ELR (cell line): Measurements from ENCODE around the gene TTYH3.
"Not testable (repeated sequence)": the region's sequence is repeated elsewhere in the genome, so short reads cannot be mapped to it uniquely, and the experiment has no call there.

ENCODE experiments used
- DNase-seq: peaks from one replicate; pipeline ENCODE4 v3.0.0-alpha.2; 2015; ENCODE audit warnings: low read depth

TTYH3 gene

DNA sequence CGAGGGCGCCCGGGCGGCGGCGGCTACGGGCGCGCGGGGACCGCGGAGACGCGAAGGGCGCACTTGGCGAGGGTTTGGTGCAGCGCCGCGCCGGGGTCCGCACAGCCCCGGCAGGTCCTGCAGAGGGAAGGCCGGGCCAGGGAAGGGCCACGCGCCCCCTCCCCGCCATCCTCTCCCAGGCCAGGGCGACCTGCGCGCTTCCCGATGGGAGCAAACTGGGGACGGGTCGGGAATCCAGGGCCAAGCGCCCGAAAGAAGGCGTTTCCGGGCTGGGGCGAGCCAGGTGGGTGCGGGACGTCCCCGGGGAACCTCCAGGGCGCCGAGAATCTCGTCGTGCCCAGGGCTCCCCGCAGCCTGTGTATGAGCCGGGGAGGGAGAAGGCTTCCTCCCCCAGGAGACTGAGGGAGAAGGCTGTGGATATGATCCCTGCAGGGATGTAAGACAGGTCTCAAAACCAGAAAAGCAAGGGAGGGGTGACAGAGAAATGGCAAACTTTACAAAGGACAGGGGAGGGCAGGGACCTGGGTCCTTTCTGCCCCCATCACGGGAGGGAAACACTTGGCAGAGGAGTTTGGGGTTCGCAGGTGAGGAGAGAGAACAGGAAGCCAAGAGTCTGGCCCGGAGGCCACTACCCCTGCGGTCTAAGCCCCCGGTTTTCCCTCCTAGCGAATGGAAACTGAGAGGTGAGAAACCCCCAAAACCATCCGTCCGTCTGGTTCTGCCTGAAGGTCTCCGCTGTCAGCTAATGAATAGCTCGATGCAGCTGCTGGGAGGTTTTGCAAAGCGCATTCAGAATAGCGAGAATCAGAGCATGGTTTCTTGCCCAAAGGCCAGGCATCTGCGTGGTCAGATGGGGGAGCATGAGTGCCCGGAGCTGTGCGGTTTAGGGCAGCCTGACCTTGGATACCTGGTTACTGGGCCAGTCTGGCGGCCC, 56.9 kb downstream of the TTYH3 start:
- DNase-seq: peak; percentile 35

DNA sequence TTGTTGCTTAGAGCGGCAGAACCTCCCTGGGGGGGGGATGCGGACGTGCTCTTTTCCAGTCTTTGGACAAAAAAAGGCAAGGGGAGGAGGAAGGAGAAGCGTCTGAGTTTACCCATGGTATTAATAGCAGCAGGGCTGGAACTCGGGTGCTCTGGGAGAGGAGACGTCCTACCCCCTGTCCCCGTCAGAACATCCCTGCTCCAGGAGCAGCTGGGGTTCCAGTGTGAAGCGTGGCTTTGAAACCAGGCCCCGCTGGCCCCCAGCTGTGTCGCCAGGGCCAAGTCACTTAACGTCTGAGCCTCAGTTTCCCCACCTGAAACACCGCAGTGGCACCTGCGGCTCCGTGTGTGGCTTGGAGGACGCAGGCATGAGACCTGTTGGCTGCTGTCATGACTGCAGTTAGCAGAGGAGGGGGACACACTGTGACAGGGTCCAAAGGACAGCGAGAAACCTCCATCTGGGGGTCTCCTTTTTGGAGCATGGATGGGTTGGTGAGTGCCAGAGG, 57.6 kb downstream of the TTYH3 start:
- DNase-seq: no peak

DNA sequence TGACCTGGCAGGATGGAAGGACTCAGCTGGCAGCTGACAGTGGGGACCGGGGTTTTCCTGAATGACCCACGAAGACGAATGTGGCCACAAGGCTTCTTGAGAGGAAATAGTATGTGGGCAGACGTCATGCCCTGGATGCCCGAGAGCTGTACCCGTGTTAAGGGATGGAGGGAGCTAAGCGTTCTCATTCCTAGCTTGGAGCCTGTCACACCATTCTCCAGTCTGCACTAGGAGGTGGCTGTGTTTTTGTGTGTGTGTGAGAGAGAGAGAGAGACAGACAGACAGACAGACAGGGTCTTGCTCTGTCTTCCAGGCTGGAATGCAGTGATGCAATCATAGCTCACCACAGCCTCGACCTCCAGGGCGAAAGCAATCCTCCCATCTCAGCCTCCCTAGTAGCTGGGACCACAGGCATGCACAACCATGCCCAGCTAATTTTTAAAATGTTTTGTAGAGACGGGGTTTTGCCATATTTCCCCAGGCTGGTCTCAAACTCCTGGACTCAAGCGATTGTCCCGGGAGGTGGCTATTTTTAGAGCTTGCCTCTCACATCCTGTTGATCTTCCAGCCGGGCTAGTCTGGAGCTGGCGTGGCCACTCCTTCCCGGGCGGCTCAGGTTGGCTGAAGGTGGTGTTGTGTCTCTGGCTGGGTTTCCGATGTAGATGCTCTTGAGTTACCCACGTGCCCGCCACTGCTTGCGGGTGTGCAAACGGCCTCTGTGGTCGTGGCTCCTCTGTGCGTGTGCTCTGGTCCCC, 58.3 kb downstream of the TTYH3 start:
- peak; percentile 66 for DNase-seq

DNA sequence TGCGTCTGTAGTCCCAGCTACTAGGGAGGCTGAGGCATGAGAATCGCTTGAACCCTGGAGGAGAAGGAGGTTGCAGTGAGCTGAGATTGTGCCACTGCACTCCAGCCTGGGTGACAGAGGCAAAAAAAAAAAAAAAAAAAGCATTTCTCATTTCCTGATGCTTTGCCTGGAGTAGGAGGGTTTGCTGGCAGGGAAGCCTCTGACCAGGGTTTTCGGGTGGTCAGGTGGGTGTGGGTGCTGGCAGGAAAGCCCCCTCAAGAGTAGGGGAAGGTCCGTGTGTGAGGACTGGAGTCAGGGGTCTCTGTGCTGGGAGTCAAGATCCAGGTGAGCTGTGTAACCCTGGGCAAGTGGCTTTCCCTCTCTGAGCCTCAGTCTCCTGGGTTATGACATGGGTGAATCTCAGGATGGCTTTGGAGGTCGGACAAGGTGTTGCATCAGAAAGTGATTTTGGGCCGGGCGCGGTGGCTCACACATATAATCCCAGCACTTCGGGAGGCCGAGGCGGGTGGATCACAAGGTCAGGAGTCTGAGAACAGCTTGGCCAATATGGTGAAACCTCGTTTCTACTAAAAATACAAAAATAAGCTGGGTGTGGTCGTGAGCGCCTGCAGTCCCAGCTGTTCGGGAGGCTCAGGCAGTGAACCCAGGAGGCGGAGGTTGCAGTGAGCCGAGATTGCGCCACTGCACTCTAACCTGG, 59.4 kb downstream of the TTYH3 start:
- DNase-seq: no peak

DNA sequence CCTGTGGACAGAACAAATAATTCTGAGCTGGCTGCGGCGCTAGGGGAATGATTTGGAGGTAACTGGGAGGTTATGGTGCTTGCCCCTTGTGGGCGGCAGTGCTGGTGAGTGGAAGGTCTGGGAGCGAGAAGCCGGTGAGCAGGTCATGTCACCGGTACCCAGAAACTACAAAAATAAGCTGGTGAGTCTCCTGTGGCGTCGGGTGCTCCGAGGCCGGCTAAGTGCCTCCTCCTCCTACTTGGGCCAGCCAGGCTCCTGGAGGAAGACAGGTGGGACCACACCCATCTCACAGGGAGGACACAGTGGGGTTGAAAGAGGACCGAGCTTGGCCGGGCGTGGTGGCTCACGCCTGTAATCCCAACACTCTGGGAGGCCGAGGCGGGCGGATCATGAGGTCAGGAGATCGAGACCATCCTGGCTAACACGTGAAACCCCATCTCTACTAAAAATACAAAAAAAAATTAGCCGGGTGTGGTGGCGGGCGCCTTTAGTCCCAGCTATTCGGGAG, 60.2 kb downstream of the TTYH3 start:
- DNase-seq: not testable (repeated sequence)

DNA sequence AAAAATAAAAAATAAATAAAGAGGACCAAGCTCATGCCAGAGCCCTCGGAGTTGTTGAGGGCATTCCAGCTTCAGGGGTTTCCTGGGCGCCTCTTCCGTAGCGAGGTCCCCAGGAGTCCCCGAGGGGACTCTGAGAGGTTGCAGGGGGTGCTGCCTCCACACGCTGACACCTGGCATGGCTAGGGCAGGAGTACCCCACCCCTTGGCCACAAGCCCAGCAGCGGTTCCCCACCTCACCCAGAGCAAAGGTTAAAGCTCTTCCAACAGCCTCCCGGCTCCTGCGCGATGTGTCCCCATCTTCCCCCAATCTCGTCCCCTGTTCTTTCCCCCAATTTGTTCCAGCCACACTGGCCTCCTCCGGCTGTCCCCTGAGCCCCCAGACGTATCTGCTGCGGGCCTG, 60.8 kb downstream of the TTYH3 start:
- DNase-seq: no peak

DNA sequence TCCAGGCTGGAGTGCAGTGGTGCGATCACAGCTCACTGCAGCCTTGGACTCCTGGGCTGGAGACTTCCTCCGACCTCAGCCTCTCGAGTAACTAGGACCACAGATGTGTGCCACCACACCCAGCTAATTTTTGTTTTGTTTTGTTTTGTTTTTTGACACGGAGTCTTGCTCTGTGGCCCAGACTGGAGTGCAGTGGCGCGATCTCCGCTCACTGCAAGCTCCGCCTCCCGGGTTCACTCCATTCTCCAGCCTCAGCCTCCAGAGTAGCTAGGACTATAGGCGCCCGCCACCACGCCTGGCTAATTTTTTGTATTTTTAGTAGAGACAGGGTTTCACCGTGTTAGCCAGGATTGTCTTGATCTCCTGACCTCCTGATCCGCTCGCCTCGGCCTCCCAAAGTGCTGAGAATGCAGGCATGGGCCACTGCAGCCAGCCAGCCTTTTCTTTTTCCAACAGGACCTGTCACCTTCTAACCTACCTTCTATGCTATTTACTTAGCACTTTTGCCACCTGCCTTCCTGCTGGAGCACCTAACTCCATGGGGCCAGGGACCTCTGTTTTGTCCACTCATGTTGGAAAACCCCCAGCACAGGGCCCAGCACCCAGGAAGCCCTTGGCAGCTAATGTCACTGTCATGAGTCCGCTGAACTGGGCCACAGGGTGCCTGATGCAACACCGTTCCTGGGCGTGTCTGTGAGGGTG, 61.8 kb downstream of the TTYH3 start:
- not testable (repeated sequence) for DNase-seq

DNA sequence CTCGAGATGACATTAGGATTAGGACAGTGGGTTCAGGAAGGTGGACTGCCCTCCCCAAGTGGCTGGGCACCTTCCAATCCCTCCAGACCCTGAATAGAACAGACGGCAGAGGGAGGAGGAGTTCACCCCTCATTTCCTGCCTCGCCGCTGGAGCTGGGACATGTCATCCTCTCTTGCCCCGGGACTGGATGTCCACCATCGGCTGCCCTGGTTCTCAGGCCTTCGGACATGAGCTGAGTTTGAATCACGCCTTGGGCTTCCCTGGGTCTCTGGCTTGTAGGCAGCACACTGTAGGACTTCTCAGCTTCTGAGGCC, 62.3 kb downstream of the TTYH3 start:
- not testable (repeated sequence) for DNase-seq

DNA sequence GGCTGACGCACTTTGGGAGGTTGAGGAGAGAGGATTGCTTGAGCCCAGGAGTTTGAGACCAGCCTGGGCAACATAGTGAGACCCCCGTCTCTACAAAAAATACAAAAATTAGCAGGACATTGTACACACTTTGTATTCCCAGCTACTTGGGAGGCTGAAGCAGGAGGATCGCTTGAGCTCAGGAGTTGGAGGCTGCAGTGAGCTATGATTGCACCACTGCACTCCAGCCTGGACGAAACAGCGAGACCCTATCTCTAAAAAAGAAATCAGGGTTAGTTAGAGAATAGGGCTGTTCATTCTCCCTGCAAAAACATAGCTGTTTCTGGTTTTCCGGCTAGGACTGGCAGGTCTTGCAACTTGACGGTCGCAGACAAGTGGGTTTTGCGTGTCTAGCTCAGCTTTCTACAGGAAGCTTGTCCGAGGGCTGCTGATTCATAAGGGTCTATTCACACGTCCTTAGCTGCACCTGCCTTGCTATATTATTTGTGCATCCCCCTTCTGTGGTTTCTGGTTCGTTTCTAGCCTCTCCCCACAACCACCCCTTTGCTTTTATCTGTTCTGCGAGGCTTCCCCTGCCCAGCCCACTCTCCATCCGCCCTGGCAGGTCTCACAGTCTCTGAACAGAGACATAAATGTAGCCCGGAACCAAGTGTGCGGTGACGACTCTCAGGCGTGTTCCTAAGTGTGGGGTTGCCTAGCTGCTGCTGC, 66.9 kb downstream of the TTYH3 start:
- DNase-seq: no peak

DNA sequence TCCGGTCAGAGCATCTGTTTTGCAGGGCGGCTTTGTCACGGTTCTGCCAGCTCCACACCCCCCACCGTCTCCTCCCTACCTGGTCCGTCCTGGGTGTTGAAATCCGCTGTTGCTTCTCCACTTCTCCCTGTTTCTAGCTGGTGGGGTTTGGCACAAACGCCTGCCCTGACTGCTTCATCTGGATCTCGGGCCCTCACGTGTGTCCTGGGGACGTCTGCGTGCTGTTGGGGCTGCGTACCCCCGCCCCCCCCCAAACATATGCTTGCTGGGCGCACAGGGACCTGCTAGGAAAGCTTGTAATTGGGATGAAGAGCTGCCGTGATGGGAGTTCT, 67.5 kb downstream of the TTYH3 start:
- DNase-seq: no peak

DNA sequence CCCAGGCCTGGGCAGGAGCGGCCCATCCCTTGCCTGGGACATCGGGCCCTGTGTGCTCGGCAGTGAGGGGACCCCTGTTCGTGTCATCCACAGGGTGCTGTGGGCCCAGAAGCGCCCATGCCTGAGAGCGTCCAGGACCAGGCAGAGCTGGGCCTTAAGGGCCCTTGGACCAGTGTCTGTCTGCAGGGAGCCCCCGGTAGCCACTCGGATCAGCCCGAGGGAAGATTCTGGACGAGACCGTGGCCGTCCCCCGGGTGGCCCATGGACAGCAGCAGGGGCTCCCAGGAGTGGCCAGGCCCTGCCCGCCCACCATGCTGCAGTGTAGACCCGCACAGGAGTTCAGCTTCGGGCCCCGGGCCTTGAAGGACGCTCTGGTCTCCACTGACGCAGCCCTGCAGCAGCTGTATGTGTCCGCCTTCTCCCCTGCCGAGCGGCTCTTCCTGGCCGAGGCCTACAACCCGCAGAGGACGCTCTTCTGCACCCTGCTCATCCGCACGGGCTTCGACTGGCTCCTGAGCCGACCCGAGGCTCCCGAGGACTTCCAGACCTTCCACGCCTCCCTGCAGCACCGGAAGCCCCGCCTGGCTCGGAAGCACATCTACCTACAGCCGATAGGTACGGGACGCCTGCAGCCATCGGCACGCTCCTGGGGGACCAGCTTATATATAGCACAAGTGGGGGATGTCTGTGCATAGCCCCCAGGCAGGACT, 68.5 kb downstream of the TTYH3 start:
- DNase-seq: no peak

DNA sequence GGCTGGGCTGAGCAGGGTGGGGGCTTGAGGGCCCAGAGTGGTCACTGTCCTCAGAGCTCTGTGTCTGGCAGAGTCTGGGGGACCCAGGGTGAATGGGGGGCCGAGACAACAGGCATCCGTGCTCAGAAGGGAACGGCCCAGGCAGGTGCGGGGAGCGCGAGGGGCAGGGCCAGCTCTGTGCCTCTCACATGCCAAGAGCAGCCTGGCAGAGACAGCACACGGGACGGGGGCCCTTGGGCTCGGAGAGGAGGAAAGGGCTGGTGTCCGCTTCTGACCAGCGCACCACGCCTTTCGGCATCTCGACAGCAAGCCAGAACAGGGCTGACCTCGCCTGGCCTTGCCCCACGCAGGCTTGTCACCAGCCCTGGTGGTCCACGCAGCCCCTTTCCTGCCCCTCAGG, 69.6 kb downstream of the TTYH3 start:
- DNase-seq: no peak

DNA sequence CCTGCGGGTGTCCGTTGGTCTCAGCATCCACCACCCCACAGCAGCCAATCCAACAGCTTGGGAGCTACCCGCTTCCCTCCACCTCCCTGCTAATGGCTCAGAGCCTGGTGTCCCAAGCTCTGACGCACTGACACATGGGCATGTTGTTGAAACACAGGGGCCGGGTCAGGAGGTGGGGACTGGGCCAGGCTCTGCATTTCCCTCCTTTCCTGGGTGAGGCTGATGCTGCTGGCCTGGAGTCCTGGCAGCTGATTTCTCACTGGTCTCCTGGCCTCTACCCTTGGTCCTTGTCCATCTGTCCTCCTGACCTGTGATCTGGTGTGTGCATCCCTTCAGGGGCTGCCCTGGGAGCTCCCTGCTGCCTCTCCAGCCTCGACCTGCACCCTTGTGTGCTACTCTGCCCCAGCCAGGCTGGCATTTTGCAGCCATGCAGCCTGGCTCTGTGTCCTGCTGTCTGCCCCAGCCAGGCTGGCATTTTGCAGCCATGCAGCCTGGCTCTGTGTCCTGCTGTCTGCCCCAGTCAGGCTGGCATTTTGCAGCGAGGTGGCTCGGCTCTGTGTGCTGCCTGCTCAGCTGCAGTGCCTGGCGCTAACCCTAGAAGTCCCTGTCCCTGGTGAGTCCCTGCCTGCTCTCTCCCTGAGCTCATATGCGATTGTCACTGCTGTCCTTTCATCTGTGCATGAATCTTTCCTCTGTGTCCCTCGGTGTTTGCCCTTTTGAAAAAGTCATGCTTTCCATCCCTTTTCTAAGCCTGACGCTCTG, 70.2 kb downstream of the TTYH3 start:
- DNase-seq: no peak

DNA sequence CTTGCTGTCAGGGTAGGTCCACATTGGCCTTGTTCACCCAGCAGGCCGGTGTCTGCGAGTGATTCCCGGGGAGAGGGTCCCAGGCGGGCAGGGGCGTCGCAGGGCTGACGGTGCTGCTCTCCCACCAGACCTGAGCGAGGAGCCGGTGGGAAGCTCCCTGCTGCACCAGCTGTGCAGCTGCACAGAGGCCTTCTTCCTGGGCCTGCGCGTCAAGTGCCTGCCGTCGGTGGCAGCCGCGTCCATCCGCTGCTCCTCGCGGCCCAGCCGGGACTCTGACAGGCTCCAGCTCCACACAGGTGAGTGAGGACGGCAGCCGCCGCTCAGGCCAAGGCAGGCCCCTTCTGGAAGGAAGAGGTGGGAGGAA, 70.8 kb downstream of the TTYH3 start:
- DNase-seq: no peak

DNA sequence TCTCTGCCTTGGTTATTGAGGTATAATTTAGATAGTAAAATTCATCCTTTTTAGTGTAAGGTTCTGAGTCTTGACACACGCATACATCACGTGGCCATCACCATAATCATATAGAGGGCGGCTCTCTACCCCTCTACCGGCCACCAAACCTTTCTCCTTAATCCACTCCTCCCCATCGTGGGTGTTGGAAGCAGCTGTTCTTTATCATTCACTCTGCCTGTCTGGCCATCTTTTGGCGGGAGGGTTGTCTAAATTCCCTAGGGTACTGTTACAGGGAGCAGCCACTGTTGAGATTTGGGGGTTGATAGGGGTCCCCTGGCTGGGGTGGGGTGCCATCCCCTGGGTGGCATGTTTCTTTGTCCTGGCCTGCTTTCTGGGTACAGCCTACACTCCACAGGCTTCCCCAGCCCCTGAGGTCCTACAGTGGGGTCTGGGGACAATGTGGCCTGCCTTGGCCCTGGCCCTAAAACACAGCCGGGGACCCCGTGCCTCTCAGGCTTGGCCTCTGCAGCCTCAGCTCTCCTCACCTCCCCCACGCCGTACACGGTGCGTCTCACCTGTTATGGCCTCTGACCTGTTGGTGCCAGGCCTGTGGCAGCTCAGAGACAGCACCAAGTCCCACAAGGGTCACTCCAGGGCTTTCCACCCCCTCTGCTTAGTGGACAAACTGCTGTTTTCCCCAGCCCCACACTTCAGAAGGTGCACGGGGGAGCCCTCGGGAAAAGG, 73.7 kb downstream of the TTYH3 start:
- DNase-seq: no peak

DNA sequence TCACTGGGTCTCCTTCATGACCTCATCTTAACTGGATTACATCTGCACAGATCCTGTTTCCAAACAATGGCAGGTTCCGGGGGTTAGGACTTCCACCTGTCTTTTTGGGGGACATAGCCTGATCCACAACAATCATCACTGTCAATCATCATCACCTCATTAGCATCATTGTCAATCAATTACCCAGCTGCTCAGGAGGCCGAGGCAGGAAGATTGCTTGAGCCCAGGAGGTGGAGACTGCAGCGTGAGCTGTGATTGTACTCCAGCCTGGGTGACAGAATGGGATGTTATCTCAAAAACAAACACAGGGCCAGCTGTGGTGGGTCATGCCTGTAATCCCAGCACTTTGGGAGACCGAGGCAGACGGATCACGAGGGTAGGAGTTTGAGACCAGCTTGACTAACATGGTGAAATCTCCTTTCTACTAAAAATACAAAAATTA, 74.9 kb downstream of the TTYH3 start:
- no peak for DNase-seq

DNA sequence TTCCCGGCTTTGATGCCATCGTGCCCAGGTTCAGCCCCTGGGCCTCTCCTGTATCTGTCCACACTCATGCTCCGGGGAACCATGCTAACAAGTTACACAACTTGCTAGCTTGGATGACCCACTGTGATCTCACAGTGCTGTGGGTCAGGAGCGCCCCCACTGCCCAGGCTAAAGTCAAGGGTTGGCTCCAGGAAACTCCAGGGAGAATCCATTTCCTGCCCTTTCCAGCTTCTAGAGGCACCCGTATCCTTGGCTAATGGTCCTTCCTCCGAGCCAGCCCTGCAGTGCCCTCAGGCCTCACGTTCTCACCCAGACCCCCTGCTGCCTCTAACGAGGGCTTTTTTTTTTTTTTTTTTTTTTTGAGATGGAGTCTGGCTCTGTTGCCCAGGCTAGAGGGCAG, 75.7 kb downstream of the TTYH3 start:
- DNase-seq: no peak

DNA sequence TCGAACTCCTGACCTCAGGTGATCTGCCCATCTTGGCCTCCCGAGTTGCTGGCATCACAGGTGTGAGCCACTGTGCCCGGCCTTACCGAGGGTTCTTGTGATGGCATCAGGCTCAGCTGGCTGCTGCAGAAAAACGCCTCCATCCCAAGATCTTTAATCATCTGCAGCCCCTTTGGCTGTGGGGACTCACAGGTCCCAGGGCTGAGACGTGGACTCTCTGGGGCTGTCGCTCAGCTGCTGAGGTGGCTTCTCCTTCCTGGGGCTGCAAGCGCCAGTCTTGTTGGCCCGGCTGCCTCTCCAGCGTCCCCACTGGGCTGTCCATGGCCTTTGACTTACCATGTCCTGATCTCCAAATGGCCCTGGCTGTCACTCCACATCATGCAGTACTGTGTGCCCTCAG, 76.3 kb downstream of the TTYH3 start:
- no peak for DNase-seq
